SK-N-SH treated with all-trans-retinoic acid at 6 μM for 48 hours (cell line): Measurements from ENCODE around the gene ZGRF1.

Experiments
- ATAC-seq: fragments of 200-7000 bp; cut with Tn5 transposase; 3 replicates; pipeline ENCODE4 v1.9.1; 2020; ENCODE audit warnings: mild to moderate bottlenecking, moderate library complexity
- ARNTL ChIP-seq: fragments of 450-650 bp; formaldehyde crosslinking; IDR thresholded peaks from 2 replicates; pipeline ENCODE4 v1.5.0; 2020; ENCODE audit warnings: low read depth, mild to moderate bottlenecking, moderate library complexity, borderline replicate concordance
- BACH2 ChIP-seq: fragments of 250-450 bp; sonication (Bioruptor Pico); IDR thresholded peaks from 2 replicates; pipeline ENCODE4 v1.9.0; 2021; ENCODE audit warnings: mild to moderate bottlenecking, borderline replicate concordance
- CREB5 ChIP-seq: fragments of 250-450 bp; sonication (Bioruptor Pico); IDR thresholded peaks from 2 replicates; pipeline ENCODE4 v1.5.1; 2020; ENCODE audit warnings: low read depth, mild to moderate bottlenecking, moderate library complexity
- CSDC2 ChIP-seq: fragments of 250-450 bp; sonication (Bioruptor Pico); IDR thresholded peaks from 2 replicates; pipeline ENCODE4 v1.5.0; 2020; ENCODE audit warnings: mild to moderate bottlenecking, moderate library complexity
- ESRRG ChIP-seq: fragments of 250-450 bp; sonication (Bioruptor Pico); IDR thresholded peaks from 2 replicates; pipeline ENCODE4 v1.6.1; 2021; ENCODE audit warnings: mild to moderate bottlenecking
- ISL1 ChIP-seq: fragments of 250-450 bp; sonication (Bioruptor Pico); IDR thresholded peaks from 2 replicates; pipeline ENCODE4 v2.1.2; 2022; ENCODE audit warnings: mild to moderate bottlenecking, moderate library complexity
- PATZ1 ChIP-seq: fragments of 250-450 bp; sonication (Bioruptor Pico); IDR thresholded peaks from 2 replicates; pipeline ENCODE4 v1.8.0; 2020; ENCODE audit warnings: mild to moderate bottlenecking, moderate library complexity, borderline replicate concordance
- POU6F1 ChIP-seq: fragments of 250-450 bp; sonication (Bioruptor Pico); IDR thresholded peaks from 2 replicates; pipeline ENCODE4 v1.8.0; 2021; ENCODE audit warnings: low read depth, mild to moderate bottlenecking, moderate library complexity, borderline replicate concordance
- PPARA ChIP-seq: fragments of 250-450 bp; sonication (Bioruptor Pico); IDR thresholded peaks from 2 replicates; pipeline ENCODE4 v1.5.0; 2020; ENCODE audit warnings: mild to moderate bottlenecking, borderline replicate concordance
- RARB ChIP-seq: fragments of 250-450 bp; sonication (Bioruptor Pico); IDR thresholded peaks from 2 replicates; pipeline ENCODE4 v1.8.0; 2021; ENCODE audit warnings: mild to moderate bottlenecking, moderate library complexity
- SNAI2 ChIP-seq: fragments of 250-450 bp; sonication (Bioruptor Pico); IDR thresholded peaks from 2 replicates; pipeline ENCODE4 v1.5.0; 2020; ENCODE audit warnings: mild to moderate bottlenecking, moderate library complexity
- TOX ChIP-seq: fragments of 250-450 bp; sonication (Bioruptor Pico); IDR thresholded peaks from 2 replicates; pipeline ENCODE4 v1.8.0; 2021; ENCODE audit warnings: mild to moderate bottlenecking, moderate library complexity, borderline replicate concordance
- TSHZ2 ChIP-seq: fragments of 250-450 bp; sonication (Bioruptor Pico); IDR thresholded peaks from 2 replicates; pipeline ENCODE4 v1.5.0; 2020; ENCODE audit warnings: mild to moderate bottlenecking, moderate library complexity
- ZC3H10 ChIP-seq: fragments of 250-450 bp; sonication (Bioruptor Pico); IDR thresholded peaks from 2 replicates; pipeline ENCODE4 v1.5.1; 2021; ENCODE audit warnings: mild to moderate bottlenecking, moderate library complexity
- ZFP3 ChIP-seq: fragments of 250-450 bp; sonication (Bioruptor Pico); IDR thresholded peaks from 2 replicates; pipeline ENCODE4 v1.5.0; 2020; ENCODE audit warnings: mild to moderate bottlenecking, moderate library complexity
- ZFP30 ChIP-seq: fragments of 450-650 bp; formaldehyde crosslinking; IDR thresholded peaks from 2 replicates; pipeline ENCODE4 v1.5.0; 2022; ENCODE audit warnings: mild to moderate bottlenecking, moderate library complexity
- ZNF565 ChIP-seq: fragments of 450-650 bp; formaldehyde crosslinking; conservative IDR thresholded peaks from 2 replicates; pipeline ENCODE4 v1.5.0; 2020; ENCODE audit warnings: low read depth, mild to moderate bottlenecking, moderate library complexity
- ZNF70 ChIP-seq: fragments of 450-650 bp; formaldehyde crosslinking; IDR thresholded peaks from 2 replicates; pipeline ENCODE4 v1.5.0; 2020; ENCODE audit warnings: mild to moderate bottlenecking, moderate library complexity
- ZNF8 ChIP-seq: fragments of 450-650 bp; formaldehyde crosslinking; IDR thresholded peaks from 2 replicates; pipeline ENCODE4 v1.5.0; 2020; ENCODE audit warnings: mild to moderate bottlenecking, moderate library complexity
- TF ChIP-seq, protein P1 (sequence below): fragments of 250-450 bp; sonication (Bioruptor Pico); IDR thresholded peaks from 2 replicates; pipeline ENCODE4 v1.5.1; 2021; ENCODE audit warnings: mild to moderate bottlenecking, moderate library complexity

ZGRF1 gene

GRCh38 chr4:112517911-112518310 lies 118.8 kb downstream of the ZGRF1 start (continued):
- no peak for TF ChIP-seq POU6F1

GRCh38 chr4:112517067-112517634 lies 119.6 kb downstream of the ZGRF1 start:
- no peak for ATAC-seq
- no peak for TF ChIP-seq CSDC2 (CRISPR knock-in tag)
- no peak for TF ChIP-seq RARB (CRISPR knock-in tag)
- TF ChIP-seq ZNF8 (CRISPR knock-in tag), result no peak
- TF ChIP-seq SNAI2, result no peak
- TF ChIP-seq, protein P1, sequence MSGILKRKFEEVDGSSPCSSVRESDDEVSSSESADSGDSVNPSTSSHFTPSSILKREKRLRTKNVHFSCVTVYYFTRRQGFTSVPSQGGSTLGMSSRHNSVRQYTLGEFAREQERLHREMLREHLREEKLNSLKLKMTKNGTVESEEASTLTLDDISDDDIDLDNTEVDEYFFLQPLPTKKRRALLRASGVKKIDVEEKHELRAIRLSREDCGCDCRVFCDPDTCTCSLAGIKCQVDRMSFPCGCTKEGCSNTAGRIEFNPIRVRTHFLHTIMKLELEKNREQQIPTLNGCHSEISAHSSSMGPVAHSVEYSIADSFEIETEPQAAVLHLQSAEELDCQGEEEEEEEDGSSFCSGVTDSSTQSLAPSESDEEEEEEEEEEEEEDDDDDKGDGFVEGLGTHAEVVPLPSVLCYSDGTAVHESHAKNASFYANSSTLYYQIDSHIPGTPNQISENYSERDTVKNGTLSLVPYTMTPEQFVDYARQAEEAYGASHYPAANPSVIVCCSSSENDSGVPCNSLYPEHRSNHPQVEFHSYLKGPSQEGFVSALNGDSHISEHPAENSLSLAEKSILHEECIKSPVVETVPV (CRISPR knock-in tag), result no peak
- no peak for TF ChIP-seq BACH2
- no peak for TF ChIP-seq ESRRG (CRISPR knock-in tag)
- TF ChIP-seq POU6F1, result no peak
- TF ChIP-seq ZFP30 (CRISPR knock-in tag), result no peak
- no peak for TF ChIP-seq TSHZ2 (CRISPR knock-in tag)
- TF ChIP-seq PPARA, result no peak
- TF ChIP-seq TOX (CRISPR knock-in tag), result no peak
- TF ChIP-seq CREB5 (CRISPR knock-in tag), result no peak
- TF ChIP-seq ZNF565 (CRISPR knock-in tag), result no peak
- TF ChIP-seq ZC3H10 (CRISPR knock-in tag), result no peak
- TF ChIP-seq ZNF70, result no peak
- no peak for TF ChIP-seq ARNTL (CRISPR knock-in tag)
- no peak for TF ChIP-seq PATZ1 (CRISPR knock-in tag)
- no peak for TF ChIP-seq ISL1 (CRISPR knock-in tag)
- no peak for TF ChIP-seq ZFP3 (CRISPR knock-in tag)

- peak; percentile 12; the same call in 2 of the 3 replicates for ATAC-seq
- no peak for TF ChIP-seq BACH2
Measured at GRCh38 chr4:112516471-112517066, 120.1 kb downstream of the ZGRF1 start.
